Globus pallidus (tissue), 1 donor: ENCODE data around the gene GAB2.

Source experiments
- DNase-seq: peaks from one replicate; pipeline ENCODE4 v3.0.0-alpha.2; 2015; ENCODE audit warnings: low spot score

GAB2 gene

DNA sequence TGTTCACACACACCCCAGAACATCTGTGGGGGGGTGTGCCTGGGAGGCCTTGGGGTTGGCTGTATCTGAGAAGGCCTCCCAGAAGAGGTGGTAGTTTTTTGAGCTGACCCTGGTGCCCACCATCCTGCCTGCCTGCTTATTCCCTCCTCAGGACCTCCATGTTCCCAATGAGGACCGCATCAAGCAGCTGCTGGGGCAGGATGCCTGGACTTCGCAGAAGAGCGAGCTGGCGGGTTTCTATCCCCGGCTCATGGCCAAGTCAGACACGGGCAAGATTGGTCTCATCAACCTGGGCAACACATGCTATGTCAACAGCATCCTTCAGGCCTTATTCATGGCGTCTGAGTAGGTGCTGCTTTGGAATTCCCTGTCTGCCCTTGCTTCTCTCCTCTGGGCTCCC lies 211.9 kb downstream of the GAB2 start:
- DNase-seq: no peak

DNA sequence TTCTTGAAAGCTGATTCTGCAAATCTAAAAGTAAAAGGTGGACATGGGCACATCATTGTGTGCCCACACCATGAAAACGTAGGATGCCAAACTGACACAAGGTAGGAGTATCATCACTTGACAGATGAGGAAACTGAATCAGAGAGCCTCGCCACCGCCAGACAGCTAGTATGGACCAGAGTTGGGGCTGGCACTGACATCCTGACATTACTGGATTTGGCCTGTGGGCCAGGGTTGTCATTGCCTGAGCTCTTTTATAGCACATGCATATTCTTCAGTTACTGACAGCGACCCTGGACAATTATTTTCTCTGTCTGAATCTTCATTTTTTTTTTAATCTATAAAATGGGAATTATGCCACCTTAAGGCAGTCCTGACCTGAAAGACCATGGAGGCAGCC lies 212.4 kb downstream of the GAB2 start:
- DNase-seq: no peak

DNA sequence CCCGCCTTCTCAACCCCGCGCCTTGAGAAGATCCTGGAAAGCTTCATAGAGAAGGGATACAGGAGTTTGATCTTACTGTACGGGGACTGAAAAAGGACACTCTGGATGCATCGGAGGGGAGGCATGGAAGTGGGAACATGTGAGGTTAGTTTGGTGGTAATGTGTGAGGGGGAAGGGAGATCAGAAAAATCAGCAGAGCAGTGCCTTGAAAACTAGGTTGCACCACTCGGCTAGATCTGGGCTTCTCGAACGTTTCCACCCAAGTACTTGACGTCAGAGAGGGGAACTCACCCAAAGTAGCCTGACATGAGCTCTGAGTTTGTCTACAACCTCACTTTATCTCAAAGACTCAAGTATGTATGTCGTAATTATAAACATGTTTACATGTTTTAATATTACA lies 214.4 kb downstream of the GAB2 start:
- no peak for DNase-seq

DNA sequence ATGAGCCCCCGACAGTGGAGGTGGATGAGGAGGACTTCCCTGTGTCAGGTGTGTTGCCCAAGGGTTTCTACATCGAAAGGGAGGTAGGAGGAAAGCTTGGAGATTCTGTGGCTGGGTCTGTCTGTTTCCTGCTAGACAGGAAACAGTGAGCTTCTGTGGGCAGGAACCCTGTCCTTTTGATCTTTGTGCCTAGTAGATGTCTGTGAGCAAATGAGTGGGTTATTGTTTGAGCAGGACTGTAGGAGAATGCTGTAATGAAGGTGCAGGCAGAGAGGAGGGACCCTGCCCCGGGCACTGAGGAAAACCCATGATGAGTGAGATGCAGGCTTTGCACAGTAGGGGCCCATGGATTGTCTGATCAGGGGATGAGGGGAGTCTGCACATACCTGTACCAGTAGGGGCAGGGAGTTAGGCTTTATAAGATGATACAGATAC lies 214.9 kb downstream of the GAB2 start:
- DNase-seq: no peak

DNA sequence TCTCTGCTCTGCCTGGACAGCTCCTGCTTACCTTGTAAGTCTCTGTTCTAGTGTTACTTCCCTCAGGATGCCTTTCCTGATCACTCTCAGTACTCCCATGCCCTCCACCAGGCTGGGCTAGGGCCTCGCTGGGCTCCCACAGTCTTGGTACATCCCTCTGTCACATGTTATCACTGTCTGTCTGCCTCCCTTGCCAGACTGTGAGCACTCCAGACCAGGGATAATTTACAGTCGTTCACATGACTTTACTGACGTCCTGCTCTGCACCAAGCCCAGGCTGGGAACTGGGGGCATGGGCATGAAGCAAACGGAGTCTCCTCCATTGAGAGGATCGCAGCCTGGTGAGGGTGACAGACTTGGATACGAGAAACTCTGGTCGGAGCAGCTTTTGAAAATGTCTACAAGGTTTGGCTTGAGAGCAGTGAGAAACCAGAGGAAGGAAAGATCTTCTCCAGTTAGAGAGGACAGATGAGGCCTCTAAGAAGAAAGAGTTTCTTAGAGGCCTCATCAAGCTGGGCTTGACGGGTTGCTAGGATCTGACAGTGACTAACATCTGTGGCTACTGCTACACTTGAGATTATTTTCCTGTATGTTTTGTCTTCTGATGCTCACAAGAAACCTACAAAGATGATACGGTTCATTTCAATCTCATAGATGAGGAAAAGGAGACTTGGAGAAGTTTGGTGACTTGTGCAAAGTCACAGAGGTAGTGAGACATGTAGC lies 216.4 kb downstream of the GAB2 start:
- no peak for DNase-seq

DNA sequence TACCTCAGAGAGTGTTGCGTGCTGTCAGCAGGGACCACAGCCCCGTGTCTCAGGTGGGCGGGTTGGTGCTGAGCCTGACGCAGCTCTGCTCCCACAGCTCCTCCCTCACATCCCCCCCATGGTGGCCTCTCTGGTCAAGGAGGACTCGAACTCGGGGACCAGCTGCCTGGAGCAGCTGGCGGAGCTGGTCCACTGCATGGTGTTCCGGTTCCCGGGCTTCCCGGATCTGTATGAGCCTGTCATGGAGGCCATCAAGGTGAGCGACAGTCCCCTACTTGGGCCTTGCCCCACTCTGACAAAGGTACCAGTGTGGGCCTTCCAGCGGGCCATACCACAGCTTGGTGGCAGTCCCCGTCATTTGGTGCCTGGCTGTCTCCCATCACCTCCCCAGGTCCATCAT lies 217.1 kb downstream of the GAB2 start:
- no peak for DNase-seq

DNA sequence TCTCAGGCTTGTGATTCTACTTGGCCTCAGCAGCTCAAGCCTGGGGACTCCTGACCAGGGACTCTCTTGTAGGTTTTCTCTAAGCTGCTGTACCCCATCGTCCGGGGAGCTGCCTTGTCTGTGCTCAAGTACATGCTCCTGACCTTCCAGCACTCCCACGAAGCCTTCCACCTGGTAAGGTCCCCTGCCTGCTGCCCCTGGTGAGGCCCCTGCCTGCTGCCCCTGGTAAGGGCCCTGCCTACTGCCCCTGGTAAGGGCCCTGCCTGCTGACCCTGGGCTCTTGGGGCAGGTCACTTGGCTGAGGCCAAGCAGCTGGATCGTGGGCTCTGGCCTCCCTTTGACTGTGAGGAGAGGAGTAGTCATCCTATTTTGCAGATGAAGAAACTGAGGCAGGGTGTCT lies 217.6 kb downstream of the GAB2 start:
- no peak for DNase-seq

DNA sequence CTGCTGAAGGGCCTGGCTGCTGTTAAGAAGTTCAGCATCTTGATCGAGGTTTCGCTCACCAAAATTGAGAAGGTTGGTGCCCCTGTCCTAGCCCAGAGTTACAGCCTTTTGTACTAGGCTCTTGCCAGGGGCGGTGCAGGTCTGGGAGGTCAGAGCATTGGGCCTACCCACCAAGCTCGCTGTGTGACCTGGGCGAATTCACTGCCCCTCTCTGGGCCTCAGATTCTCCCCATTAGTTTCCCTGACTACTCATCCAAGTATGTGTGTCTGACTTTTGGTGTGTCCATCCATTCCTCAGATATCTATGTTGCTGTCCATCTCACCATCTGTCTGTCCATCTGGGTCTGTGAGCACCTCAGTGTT lies 218.0 kb downstream of the GAB2 start:
- DNase-seq: no peak

DNA sequence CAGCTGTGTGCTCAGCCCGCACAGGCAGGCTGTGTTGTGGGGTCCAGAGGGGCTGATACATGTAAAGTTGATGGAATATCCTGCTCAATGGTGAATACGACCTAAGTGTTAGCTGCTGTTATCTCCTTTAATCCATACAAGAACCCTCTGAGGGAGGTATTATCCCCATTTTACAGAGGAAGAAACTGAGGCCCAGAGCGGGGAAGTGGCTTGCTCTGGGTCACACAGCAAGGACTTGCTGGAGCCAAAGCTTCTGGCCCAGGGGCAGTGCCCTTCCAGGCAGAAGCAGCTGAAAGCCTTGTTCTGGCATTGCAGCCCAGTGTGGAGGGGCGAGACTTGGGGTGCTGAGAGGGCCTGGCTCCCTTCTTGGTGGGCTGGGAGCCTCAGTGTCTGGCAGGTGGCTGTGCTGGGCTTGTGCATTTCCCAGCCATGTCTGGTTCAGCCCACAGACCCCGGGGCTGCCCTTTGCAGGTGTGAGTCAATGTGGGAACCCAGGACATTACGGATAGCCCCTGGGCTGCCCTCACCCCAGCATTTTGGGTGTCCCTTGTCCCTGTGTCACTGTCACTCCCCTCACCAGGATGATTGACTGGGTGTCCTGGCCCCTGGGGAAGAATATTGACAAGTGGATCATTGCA lies 218.5 kb downstream of the GAB2 start:
- DNase-seq: no peak

DNA sequence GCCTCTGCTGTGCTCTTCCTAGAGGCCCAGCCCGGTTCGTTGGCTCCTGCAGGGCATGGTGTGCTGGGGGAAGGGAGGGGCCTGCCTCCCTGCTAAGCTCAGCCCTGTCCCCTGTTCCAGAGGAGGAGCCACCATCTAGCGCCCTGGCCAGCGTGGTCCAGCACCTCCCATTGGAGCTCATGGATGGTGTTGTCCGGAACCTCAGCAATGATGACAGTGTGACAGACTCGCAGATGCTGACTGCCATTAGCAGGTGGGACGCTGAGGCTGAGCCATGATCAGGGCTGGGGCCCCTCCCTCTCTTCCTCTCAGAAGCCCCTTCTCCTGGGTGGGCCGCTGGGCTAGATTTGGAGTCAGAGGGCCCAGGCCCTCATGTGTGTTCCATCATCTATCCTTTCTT lies 219.8 kb downstream of the GAB2 start:
- DNase-seq: no peak

DNA sequence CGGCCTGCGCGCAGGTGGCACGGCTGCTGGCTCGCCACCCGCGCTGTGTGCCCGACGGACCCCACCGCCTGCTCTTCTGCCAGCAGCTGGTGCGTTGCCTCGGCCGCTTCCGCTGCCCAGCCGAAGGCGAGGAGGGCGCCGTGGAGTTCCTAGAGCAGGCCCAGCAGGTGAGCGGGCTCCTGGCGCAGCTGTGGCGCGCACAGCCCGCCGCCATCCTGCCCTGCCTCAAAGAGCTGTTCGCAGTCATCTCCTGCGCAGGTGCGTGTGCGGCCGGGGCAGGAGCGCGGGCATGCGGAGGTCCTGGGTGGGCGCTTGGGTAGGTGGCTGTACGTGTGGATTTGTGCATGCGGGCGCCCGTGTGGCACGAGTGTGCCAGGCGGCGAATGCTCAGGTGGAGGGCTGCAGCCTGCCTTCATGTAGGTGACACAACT lies 220.9 kb downstream of the GAB2 start:
- no peak for DNase-seq

DNA sequence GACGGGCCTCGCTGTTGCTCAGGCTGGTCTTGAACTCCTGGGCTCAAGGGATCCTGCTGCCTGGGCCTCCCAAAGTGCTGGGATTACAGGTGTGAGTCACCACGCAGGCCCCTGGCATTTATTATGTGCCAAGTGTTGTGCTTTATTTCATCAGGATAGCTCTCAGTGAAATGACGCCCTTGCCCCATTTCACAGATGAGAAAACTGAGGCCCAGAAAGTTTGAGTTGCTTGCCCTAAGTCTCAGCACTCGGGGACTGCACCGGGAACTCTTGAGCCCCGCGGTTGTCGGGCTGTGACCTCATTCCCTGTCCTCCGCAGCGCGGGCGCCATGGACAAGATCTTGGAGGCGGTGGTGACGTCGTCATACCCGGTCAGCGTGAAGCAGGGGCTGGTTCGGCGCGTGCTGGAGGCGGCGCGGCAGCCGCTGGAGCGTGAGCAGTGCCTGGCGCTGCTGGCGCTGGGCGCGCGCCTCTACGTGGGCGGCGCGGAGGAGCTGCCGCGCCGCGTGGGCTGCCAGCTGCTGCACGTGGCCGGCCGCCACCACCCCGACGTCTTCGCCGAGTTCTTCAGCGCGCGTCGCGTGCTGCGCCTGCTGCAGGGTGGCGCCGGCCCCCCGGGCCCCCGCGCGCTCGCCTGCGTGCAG lies 221.6 kb downstream of the GAB2 start:
- no peak for DNase-seq

DNA sequence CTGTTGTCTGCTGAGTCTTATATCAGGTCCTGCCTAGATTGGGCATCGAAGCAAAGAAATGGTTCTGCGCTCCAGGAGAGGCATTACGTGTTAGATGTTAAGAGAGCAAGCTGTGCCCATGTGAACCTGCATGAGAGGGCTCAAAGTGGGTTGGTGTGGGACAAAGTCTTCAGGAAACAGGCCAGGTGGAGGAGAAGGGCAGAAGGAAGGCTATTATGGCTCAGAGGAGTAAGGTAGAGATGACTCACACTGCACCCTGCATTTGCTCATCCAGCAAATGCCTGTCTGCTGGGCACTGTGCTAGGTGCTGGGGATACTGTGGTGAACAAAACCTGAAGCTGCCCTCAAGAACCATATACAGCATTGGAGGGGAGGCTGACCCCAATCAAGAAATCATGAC lies 223.1 kb downstream of the GAB2 start:
- DNase-seq: no peak

DNA sequence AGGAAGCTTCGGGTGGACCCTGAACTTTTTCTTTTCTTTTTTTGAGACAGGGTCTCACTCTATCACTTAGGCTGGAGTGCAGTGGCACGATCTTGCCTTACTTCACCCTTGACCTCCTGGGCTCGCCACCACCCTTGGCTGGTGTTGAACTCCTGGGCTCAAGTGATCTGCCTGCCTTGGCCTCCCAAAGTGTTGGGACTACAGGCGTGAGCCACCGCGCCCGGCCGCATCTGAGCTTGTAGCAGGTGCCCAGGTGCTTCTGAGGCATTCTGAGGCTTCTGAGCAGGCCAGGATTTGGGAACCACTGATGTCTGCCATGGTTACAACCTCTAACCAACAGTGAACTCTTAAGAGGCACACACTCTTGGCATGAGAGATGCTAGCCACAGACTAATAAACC lies 223.8 kb downstream of the GAB2 start:
- DNase-seq: no peak

DNA sequence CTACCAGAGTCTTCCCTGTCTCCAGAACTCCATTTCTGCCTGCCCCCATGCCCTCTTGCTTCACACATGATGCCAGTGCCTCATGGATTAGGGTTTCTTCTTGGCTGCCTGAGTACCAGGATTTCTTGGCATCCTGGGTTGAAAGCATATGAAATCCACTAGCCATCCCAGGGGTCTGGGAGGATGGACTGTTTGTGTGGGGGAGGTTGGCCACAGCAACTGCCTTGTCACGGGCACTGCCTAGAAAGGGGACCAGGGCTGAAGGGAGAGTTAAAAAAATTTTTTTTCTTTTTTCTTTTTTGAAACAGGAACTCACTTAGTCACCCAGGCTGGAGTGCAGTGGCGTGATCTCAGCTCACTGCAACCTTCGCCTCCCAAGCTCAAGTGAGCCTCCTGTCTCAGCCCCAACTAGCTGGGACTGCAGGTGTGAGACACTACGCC lies 224.7 kb downstream of the GAB2 start:
- DNase-seq: no peak

DNA sequence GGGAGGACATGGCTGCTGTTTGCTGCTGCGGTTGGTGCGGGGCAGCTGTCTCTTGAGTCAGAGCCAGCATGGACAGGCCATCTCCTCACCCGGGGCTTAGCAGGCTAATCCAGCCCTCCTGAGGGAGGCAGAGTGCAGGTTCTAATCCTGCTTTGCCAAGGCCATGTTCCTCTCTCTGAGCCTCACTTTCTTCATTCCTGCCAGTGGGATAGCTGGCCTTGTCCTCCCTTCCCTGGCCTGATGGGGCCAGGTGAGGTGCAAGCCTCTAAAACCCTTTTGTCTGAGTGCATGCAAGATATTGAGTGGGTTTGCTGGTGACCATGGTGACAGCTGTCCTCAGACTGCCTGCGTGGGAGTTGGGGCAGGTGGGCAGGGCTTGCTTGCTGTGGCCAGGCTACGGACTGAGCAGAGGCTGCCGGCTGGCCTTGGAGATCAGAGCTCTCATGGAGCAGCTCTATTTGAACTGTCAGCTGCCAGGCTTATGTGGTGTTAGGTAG lies 225.3 kb downstream of the GAB2 start:
- DNase-seq: no peak

DNA sequence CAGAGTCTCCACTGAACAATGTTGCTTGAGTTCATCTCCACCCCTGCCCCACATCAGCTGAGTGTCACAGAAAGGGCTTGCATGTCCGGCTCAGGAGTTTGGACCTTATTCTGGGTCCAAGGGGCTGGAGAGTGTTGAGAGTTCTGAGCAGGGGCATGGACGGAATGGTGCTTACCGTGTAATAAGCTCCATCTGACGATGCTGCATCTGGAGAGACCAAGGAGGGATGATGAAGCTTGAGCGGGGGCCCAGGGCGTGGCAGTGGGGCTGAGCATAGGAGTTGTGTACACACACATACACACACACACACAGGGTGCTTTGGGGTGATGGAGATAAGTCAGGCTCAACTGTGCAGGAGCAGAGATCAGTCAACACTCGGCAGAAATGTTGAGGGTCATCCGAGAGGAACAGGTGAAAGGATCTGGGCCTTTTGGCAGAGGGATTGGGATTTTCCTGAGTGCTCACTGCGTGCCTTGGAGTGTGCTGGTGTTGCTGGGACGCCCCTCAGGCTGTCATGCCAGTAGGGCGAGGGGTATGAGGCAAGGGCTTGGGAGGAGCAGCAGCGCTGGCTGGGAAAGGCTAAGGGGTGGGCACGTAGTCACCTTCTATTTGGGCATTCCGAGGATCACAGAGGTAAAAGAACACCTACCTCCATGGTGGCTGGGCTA lies 226.6 kb downstream of the GAB2 start:
- no peak for DNase-seq

DNA sequence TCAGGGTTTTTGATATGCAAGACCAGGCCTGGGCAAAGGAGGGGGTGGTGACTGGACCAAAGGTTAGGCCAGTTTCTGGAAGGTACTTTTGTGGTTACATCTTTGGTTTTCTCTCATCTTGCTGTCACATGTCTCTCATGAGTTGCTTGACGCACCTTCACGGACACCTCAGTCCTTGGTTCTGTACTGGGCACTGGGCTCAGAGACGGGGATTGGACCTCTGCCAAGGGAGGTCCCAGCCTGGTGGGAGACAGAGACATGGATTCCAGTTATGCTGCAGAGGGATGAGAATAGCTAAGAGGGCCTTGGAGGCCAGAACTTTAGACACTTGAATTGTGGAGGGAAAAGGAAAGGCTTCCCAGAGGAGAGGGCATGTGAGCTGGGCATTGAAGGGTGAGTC lies 227.2 kb downstream of the GAB2 start:
- DNase-seq: no peak

DNA sequence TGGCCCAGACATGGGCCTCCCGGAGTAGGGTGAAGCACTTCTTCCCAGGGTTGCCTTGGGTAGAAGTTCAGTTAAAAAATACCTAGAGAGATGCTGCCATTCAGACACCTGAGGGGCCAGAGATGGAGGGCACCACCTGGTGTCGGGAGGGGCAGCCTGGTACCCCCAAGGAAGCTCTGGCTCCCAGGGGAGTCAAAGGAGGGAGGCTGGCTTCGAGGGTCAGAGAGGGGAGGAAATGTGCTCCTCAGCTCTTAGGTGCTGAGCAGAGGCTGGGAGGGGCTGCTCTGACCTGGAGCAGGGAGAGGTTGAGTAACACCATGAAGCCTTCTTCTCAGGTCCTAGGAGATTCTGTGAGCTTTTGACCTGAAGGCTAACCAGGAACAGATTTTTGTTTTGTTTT lies 227.8 kb downstream of the GAB2 start:
- no peak for DNase-seq

DNA sequence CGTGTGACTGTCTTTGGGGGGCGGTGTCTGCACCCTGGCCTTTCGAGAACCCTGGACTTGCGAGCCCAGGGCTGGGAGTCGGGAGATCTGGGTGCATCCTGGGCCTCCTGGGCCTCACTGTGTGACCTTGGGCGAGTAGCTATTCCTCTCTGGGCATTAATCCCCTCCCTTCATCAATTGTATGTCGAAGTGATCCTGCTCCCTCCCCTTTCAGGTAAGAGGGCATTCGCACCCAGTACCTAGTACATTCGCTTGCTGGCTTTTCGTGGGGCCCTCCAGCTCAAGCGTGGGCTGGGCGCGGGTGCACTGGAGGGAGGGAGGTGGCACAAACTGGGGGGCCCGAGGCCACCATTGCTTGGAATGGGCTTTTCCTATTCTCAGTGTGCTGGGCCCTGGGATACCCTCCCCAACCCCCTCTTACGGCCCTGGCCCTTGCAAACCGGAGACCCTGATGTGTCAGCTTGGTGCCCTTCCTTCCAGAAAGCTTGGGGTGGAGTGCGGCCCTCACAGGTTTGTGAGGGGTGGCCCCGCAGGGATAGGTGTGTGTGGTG lies 228.4 kb downstream of the GAB2 start:
- DNase-seq: no peak

DNA sequence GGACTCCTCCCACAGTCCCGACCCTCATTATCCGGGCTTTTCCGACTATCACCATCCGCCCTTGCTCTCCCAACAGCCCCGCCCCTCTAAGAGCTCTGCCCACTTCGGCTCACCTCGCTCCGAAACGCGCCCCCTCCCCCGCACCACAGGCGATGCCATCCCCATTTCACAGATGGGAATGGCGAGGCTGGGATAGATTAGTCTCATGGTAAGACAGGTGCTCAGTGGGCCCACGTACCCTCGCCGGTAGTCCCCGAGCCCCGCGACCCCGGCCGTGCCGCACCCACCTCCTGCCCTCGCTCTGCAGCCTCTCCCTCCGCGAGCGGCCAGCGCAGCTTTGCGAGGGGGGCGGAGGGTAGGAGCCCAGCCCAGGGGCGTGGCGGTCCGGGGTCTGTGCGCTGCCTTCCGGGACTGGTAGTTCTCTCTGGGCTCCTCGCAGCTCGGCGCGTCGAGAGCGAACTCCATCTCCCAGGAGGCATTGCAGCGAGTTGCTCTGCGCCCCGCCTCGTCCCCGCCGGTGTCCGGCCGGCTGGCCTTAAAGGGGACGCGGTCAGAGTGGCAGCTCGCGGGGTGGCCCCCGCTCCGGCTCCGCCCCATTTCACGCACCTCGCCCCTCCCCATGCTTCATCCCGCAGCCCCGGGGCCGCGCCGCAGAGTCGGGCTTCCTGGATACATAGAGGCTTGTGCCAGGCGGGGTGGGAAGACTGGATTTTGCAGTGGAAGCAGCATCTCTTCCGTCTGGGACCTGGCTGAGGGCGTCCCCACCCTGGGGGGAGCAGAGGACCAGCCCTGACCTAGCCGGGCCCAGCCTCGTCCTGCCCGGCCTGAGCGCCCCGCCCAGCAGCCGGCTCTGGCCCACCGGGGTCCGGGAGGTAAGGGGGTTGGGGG lies 229.1 kb downstream of the GAB2 start, which contains the start of the genes KCTD21 and USP35:
TSS of gene KCTD21 (minus strand) at position 341 of the 888 bp plus-strand sequence. CDS start 14,072 bp downstream, outside the sequence.
TSS of gene USP35 (plus strand) at position 634 of the 888 bp plus-strand sequence. CDS start 7,327 bp downstream, outside the sequence.
- DNase-seq: peak; percentile 97
